Activated B cell treated with CpG ODN at 0.5 μM for 24 hours (primary cell): ENCODE measurements around the gene SEC62. TPM values are rescaled to one million over a fixed set of nuclear protein-coding genes. Genes with fewer than 3 reads are reported as not detected.
"Not testable (repeated sequence)": the region's sequence is repeated elsewhere in the genome, so short reads cannot be mapped to it uniquely, and the experiment has no call there.

Source experiments
- ATAC-seq: fragments of 200-7000 bp; cut with Tn5 transposase; one replicate; pipeline ENCODE4 v1.10.0; 2021; ENCODE audit warnings: low read depth, mild to moderate bottlenecking, moderate library complexity
- CTCF ChIA-PET: fragments of 350-600 bp; sonication (Branson Sonifier 250); formaldehyde crosslinking; loops from one replicate; lab custom pipeline; 2021; ENCODE audit warnings: antibody characterized with exemption; lab: Charles Lee
- POLR2A ChIA-PET: fragments of 350-600 bp; sonication (Branson Sonifier 250); formaldehyde crosslinking; loops from one replicate; lab custom pipeline; 2021; ENCODE audit warnings: antibody characterized with exemption; lab: Charles Lee
- DNase-seq: peaks from one replicate; pipeline ENCODE4 v3.0.0; 2022
- H3K27ac Mint-ChIP-seq: one replicate; pipeline ENCODE4 v1.8.0; 2020; ENCODE audit warnings: mixed read lengths
- H3K27me3 Mint-ChIP-seq: one replicate; pipeline ENCODE4 v1.8.0; 2021; ENCODE audit warnings: mixed read lengths
- H3K36me3 Mint-ChIP-seq: one replicate; pipeline ENCODE4 v1.8.0; 2021; ENCODE audit warnings: low read depth, mixed read lengths
- H3K4me1 Mint-ChIP-seq: one replicate; pipeline ENCODE4 v1.8.0; 2021; ENCODE audit warnings: mixed read lengths
- H3K4me3 Mint-ChIP-seq: one replicate; pipeline ENCODE4 v1.8.0; 2020; ENCODE audit warnings: mild to moderate bottlenecking, mixed read lengths
- H3K9me3 Mint-ChIP-seq: one replicate; pipeline ENCODE4 v1.8.0; 2020; ENCODE audit warnings: mixed read lengths
- intact Hi-C: fragments of 100-400 bp; cut with micrococcal nuclease; formaldehyde crosslinking; loops from one replicate; pipeline ENCODE4 v1.15.1; 2024
- total RNA-seq: library from RNA; stranded (reverse); gene quantifications from 2 replicates; pipeline ENCODE4 v1.2.3, GENCODE V29; 2022
- TF ChIP-seq, protein P1 (sequence below): fragments of 200-600 bp; IDR thresholded peaks from one replicate; pipeline ENCODE4 v1.8.0; 2022; ENCODE audit warnings: antibody characterized with exemption, mild to moderate bottlenecking

Gene SEC62
- total RNA-seq, 1 donor from 2014 or later, result 165 TPM

- H3K27ac Mint-ChIP-seq, result no peak overlapping the region
- ATAC-seq, result no peak
- POLR2A ChIA-PET, result no interaction called here
These were observed 49.5 kb downstream of the SEC62 start for GRCh38 chr3:170016057-170016456.

DNA sequence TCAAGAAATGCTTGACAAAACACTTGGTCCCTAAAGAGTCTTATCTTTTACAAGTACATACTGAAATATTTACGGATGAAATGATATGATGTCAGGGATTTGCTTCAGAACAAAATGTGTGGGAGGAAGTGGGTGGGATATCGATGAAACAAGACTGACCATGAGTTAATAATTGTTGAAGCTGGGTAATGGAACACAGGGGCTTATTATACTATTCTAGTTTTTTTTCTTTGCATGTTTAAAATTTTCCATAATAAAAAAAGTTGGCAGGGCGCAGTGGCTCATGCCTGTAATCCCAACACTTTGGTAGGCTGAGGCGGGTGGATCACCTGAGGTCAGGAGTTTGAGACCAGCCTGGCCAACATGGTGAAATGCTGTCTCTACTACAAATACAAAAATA, 52.7 kb downstream of the SEC62 start:
- ATAC-seq, H3K36me3 Mint-ChIP-seq, H3K4me3 Mint-ChIP-seq, H3K27me3 Mint-ChIP-seq, CTCF ChIA-PET, DNase-seq, H3K4me1 Mint-ChIP-seq, intact Hi-C loops, H3K9me3 Mint-ChIP-seq, H3K27ac Mint-ChIP-seq: not testable (repeated sequence)
- POLR2A ChIA-PET, result interaction anchor here (0.6 kb wide), 1 partner anchor 89 kb away, joined by 5 read pairs; no protein-coding TSS in a partner anchor

More at GRCh38 chr3:170016057-170016456, 49.5 kb downstream of the SEC62 start:
- Mint-ChIP-seq H3K4me3 (no peak overlapping the region), H3K36me3 (no peaks in the 10 kb centered on the region), H3K4me1 (peaks cover 6% of the 10 kb centered on the region), H3K27me3 (peaks cover 4% of the 10 kb centered on the region), H3K9me3 (no peaks in the 10 kb centered on the region)
- CTCF ChIA-PET, result no interaction called here
- TF ChIP-seq, protein P1, sequence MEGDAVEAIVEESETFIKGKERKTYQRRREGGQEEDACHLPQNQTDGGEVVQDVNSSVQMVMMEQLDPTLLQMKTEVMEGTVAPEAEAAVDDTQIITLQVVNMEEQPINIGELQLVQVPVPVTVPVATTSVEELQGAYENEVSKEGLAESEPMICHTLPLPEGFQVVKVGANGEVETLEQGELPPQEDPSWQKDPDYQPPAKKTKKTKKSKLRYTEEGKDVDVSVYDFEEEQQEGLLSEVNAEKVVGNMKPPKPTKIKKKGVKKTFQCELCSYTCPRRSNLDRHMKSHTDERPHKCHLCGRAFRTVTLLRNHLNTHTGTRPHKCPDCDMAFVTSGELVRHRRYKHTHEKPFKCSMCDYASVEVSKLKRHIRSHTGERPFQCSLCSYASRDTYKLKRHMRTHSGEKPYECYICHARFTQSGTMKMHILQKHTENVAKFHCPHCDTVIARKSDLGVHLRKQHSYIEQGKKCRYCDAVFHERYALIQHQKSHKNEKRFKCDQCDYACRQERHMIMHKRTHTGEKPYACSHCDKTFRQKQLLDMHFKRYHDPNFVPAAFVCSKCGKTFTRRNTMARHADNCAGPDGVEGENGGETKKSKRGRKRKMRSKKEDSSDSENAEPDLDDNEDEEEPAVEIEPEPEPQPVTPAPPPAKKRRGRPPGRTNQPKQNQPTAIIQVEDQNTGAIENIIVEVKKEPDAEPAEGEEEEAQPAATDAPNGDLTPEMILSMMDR, result no peak
- DNase-seq, result no peak
- intact Hi-C loops, result no loop called here

- POLR2A ChIA-PET, result interaction anchor here (0.7 to 1.5 kb wide), 5 partner anchors 20 to 254 kb away, joined by 3 to 12 read pairs (median 4); no protein-coding TSS in a partner anchor
- peaks cover 5% of the 10 kb centered on the region for H3K4me1 Mint-ChIP-seq
- H3K36me3 Mint-ChIP-seq, result no peaks in the 10 kb centered on the region
- intact Hi-C loops, result loop anchor here (1.0 kb wide), 1 partner anchor 156 kb away; no protein-coding TSS in a partner anchor
- peaks cover 4% of the 10 kb centered on the region for H3K27me3 Mint-ChIP-seq
- no peaks in the 10 kb centered on the region for H3K9me3 Mint-ChIP-seq
- H3K4me3 Mint-ChIP-seq, result no peak overlapping the region
- ATAC-seq (peak; percentile 70), DNase-seq (no peak)
- H3K27ac Mint-ChIP-seq, result no peak overlapping the region
- CTCF ChIA-PET, result interaction anchor here (0.6 to 2.1 kb wide), 11 partner anchors 13 to 258 kb away, joined by 3 to 13 read pairs (median 3); no protein-coding TSS in a partner anchor
- TF ChIP-seq, protein P1, result no peak
These were observed 54.5 kb downstream of the SEC62 start for GRCh38 chr3:170021083-170021482.

- H3K36me3 Mint-ChIP-seq, result no peaks in the 10 kb centered on the region
- CTCF ChIA-PET, result interaction anchor here (1.2 to 2.1 kb wide), 2 partner anchors 93 to 208 kb away, joined by 3 to 13 read pairs; no protein-coding TSS in a partner anchor
- peaks cover 7% of the 10 kb centered on the region for H3K4me1 Mint-ChIP-seq
- POLR2A ChIA-PET, result no interaction called here
- no peaks in the 10 kb centered on the region for H3K9me3 Mint-ChIP-seq
- TF ChIP-seq, protein P1, result no peak
- intact Hi-C loops, result no loop called here
- H3K27ac Mint-ChIP-seq, result no peak overlapping the region
- H3K27me3 Mint-ChIP-seq, result peaks cover 4% of the 10 kb centered on the region
- DNase-seq, result no peak
- ATAC-seq, result no peak
- H3K4me3 Mint-ChIP-seq, result no peak overlapping the region
These were observed 55.7 kb downstream of the SEC62 start for GRCh38 chr3:170022336-170022735.

- intact Hi-C loops, result no loop called here
- H3K4me1 Mint-ChIP-seq, result peaks cover 13% of the 10 kb centered on the region
- ATAC-seq (no peak), DNase-seq (no peak)
- no peaks in the 10 kb centered on the region for H3K36me3 Mint-ChIP-seq
- H3K27me3 Mint-ChIP-seq, result peaks cover 3% of the 10 kb centered on the region
- H3K27ac Mint-ChIP-seq, result no peak overlapping the region
- ChIA-PET CTCF (interaction anchor here (0.6 to 1.2 kb wide), 2 partner anchors 58 to 209 kb away, joined by 3 to 4 read pairs; no protein-coding TSS in a partner anchor), POLR2A (no interaction called here)
- TF ChIP-seq, protein P1, result no peak
- H3K4me3 Mint-ChIP-seq, result no peak overlapping the region
- H3K9me3 Mint-ChIP-seq, result no peaks in the 10 kb centered on the region
These were observed 56.6 kb downstream of the SEC62 start for GRCh38 chr3:170023165-170023564.
